ENCODE data around the gene SEZ6L2.
"Not testable (repeated sequence)": the region's sequence is repeated elsewhere in the genome, so short reads cannot be mapped to it uniquely, and the experiment has no call there.

Gene SEZ6L2

GRCh38 chr16:29909851-29910250, 10.5 kb upstream of the SEZ6L2 start:
- not testable (repeated sequence) for DNase-seq (ENCODE audit: low read depth)

GRCh38 chr16:29909391-29909790, 10.0 kb upstream of the SEZ6L2 start:
- DNase-seq (ENCODE audit: low read depth) = no peak

GRCh38 chr16:29908719-29909220, 9.4 kb upstream of the SEZ6L2 start:
- no peak for DNase-seq (ENCODE audit: low read depth)

- no peak for DNase-seq (ENCODE audit: low read depth)
These were observed 8.6 kb upstream of the SEZ6L2 start for GRCh38 chr16:29907973-29908372.

- DNase-seq (ENCODE audit: low read depth) = no peak
These were observed 7.3 kb upstream of the SEZ6L2 start for GRCh38 chr16:29906520-29907244.

- no peak for DNase-seq (ENCODE audit: low read depth)
These were observed 6.3 kb upstream of the SEZ6L2 start for GRCh38 chr16:29905668-29906067.

GRCh38 chr16:29904947-29905346, 5.6 kb upstream of the SEZ6L2 start:
- DNase-seq (ENCODE audit: low read depth) = no peak

GRCh38 chr16:29903590-29903989, 4.2 kb upstream of the SEZ6L2 start:
- no peak for DNase-seq (ENCODE audit: low read depth)

GRCh38 chr16:29901607-29901945, 2.2 kb upstream of the SEZ6L2 start:
- no peak for DNase-seq (ENCODE audit: low read depth)

GRCh38 chr16:29900888-29901606, 1.7 kb upstream of the SEZ6L2 start:
- DNase-seq (ENCODE audit: low read depth) = no peak

GRCh38 chr16:29900102-29900887, 945 bp upstream of the SEZ6L2 start, which contains the start of gene ASPHD1:
Gene ASPHD1 (plus strand): TSS chr16:29900488. CDS start chr16:29900972, 484 bp downstream.
- peak; percentile 41 for DNase-seq (ENCODE audit: low read depth)

GRCh38 chr16:29898804-29899515, 390 bp downstream of the SEZ6L2 start:
- DNase-seq (ENCODE audit: low read depth) = no peak

- no peak for DNase-seq (ENCODE audit: low read depth)
These were observed 1.1 kb downstream of the SEZ6L2 start for GRCh38 chr16:29898135-29898803.

- no peak for DNase-seq (ENCODE audit: low read depth)
These were observed 2.0 kb downstream of the SEZ6L2 start for GRCh38 chr16:29897333-29897732.

GRCh38 chr16:29896841-29897240, 2.5 kb downstream of the SEZ6L2 start:
- no peak for DNase-seq (ENCODE audit: low read depth)

GRCh38 chr16:29894352-29894751, 5.0 kb downstream of the SEZ6L2 start:
- no peak for DNase-seq (ENCODE audit: low read depth)

- no peak for DNase-seq (ENCODE audit: low read depth)
These were observed 5.8 kb downstream of the SEZ6L2 start for GRCh38 chr16:29893553-29893952.

GRCh38 chr16:29892458-29892813, 6.9 kb downstream of the SEZ6L2 start:
- no peak for DNase-seq (ENCODE audit: low read depth)

GRCh38 chr16:29891525-29892457, 7.6 kb downstream of the SEZ6L2 start:
- DNase-seq (ENCODE audit: low read depth) = no peak

GRCh38 chr16:29889372-29889771, 10.0 kb downstream of the SEZ6L2 start:
- DNase-seq (ENCODE audit: low read depth) = not testable (repeated sequence)
